Esophagus (tissue), 2 donors: ENCODE measurements around the gene FAM111A. TPM values are rescaled to one million over a fixed set of nuclear protein-coding genes. Genes with fewer than 3 reads are reported as not detected.
A peak's percentile ranks its signal among the peaks of the same experiment; 100 is the strongest.
"Not testable (repeated sequence)": the region's sequence is repeated elsewhere in the genome, so short reads cannot be mapped to it uniquely, and the experiment has no call there.

Experiments used
- H3K27ac ChIP-seq, 2 donors: one replicate each; pipeline ENCODE4 v1.5.1; 2013; ENCODE audit warnings: low read depth in 2 of 2, mild to moderate bottlenecking in 2 of 2, inconsistent platforms in 1 of 2, low read length in 1 of 2, moderate library complexity in 1 of 2
- H3K27me3 ChIP-seq, 2 donors: one replicate each; pipeline ENCODE4 v1.6.1; 2013; ENCODE audit warnings: low read length in 2 of 2, control low read depth in 1 of 2, mild to moderate bottlenecking in 1 of 2; ENCODE audit not compliant: insufficient read depth in 2 of 2, control insufficient read depth in 1 of 2
- H3K36me3 ChIP-seq, 2 donors: one replicate each; pipeline ENCODE4 v1.6.1; 2013; ENCODE audit warnings: low read length in 1 of 2; ENCODE audit not compliant: control insufficient read depth in 2 of 2, insufficient read depth in 2 of 2
- H3K4me1 ChIP-seq, 2 donors: one replicate each; pipeline ENCODE4 v1.6.1; 2013; ENCODE audit warnings: low read length in 1 of 2; ENCODE audit not compliant: control insufficient read depth in 2 of 2, insufficient read depth in 2 of 2
- H3K4me3 ChIP-seq, 2 donors: one replicate each; pipeline ENCODE4 v1.5.1; 2013; ENCODE audit warnings: low read length in 2 of 2, mild to moderate bottlenecking in 2 of 2, low read depth in 1 of 2, moderate library complexity in 1 of 2
- H3K9me3 ChIP-seq, 2 donors: one replicate each; pipeline ENCODE4 v1.6.1; 2013; ENCODE audit warnings: mild to moderate bottlenecking in 2 of 2, low read depth in 1 of 2, low read length in 1 of 2, moderate library complexity in 1 of 2; ENCODE audit not compliant: control insufficient read depth in 2 of 2, insufficient read depth in 1 of 2
- WGBS, 2 donors: extraction: QIAGEN DNeasy Blood & Tissue Kit; methylation state at CpG; one replicate each; pipeline ENCODE4 v1.1.7; 2013; 5-methylcytosine and 5-hydroxymethylcytosine counted together
- polyA plus RNA-seq, 2 donors: library from polyadenylated mRNA; stranded (reverse); fragments of 200-250 nt; gene quantifications; one replicate each; pipeline ENCODE4 v1.2.3, GENCODE V29; 2013
- donor health status: healthy with polysubstance abuse.
- donor health status: Bipolar disorder and iron deficiency.

The FAM111A gene, protein sequence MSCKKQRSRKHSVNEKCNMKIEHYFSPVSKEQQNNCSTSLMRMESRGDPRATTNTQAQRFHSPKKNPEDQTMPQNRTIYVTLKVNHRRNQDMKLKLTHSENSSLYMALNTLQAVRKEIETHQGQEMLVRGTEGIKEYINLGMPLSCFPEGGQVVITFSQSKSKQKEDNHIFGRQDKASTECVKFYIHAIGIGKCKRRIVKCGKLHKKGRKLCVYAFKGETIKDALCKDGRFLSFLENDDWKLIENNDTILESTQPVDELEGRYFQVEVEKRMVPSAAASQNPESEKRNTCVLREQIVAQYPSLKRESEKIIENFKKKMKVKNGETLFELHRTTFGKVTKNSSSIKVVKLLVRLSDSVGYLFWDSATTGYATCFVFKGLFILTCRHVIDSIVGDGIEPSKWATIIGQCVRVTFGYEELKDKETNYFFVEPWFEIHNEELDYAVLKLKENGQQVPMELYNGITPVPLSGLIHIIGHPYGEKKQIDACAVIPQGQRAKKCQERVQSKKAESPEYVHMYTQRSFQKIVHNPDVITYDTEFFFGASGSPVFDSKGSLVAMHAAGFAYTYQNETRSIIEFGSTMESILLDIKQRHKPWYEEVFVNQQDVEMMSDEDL
- polyA plus RNA-seq, result 10 to 100 TPM in 1 of 2 donors, 1 to 10 TPM in 1; 6.6 to 21.7 TPM

DNA sequence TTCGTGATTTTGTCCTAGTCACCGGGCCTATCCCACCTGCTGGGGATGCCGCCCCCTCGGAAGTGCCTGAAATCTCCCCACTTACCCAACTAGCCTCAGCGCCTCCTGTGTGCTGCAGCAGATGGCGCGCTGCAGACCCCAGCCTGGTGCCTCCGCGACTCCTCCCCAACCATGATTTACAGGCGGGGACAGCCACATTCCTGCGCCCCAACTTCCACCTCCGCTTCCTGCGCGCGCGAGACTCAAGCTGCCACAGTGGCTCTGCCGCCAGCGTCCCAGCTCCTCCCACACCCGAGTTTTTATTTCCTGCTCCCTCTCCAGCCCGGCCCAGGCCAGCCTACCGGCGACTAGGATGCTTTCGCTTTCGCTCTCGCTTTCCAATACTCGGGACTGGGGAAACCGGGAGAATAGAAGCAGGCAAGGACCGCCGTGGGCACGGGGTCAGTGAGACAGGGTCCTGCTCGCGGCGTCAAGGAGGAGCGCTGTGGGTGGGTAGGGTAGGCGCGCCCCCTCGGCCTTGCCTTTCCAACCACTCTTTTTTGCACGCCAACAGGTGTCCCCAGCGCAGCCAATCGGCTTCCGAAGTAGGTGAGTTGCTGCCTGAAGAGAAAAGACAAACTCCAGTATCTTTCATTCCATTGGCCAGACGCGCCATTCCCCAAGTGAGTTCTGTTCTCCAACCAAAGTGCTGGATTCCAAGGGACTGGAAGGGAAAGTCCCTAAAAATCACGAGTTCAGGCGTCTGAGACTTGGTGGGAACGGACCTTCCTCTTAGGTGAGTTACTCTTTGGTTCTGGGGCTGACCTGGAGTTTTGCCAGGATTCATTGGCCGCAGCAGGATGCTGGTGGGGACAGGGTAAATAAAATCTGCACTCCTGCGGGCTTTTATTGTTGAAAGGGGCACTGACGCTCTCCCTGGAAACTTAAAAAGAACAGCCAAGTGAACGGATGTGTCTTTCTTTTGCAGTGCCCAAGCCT, at the start of gene FAM111A:
Gene FAM111A (plus strand): TSS at position 327 of the 978 bp plus-strand sequence. CDS start 6,017 bp downstream, outside the sequence.
- no peaks in the 10 kb centered on the region for H3K27me3 ChIP-seq
- 0% methylated on average over 50 of the region's 50 CpGs for WGBS, 2 donors

DNA sequence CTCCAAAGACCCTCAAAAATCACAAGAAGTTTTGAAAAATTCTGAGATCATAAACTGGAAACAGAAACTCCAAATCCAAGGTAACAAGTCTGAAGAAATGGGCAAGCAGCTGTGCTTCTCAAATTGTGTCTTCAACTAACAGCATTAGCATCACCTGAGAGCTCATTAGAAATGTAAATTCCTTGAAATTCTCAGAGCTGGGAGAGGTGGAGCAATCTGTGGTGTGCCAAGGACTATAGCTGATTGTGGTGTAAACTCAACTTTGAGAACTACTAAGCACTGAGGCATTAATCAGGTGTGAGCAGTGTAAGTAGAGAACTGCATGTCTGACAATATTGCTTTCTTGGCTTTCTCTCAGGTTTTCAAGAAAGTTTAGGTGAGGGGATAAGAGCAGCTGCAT, 49.1 kb upstream of the FAM111A start:
- not testable (repeated sequence) for H3K9me3 ChIP-seq, H3K36me3 ChIP-seq, H3K27me3 ChIP-seq, H3K4me3 ChIP-seq, H3K4me1 ChIP-seq, H3K27ac ChIP-seq

More for the DNA sequence above, at the start of gene FAM111A:
- Histone ChIP-seq H3K9me3 (no peaks in the 10 kb centered on the region), H3K36me3 (no peaks in the 10 kb centered on the region), H3K4me1 (peaks cover 0 to 2% of the 10 kb centered on the region in 2 donors), H3K27ac (peak within 1 kb of the TSS; percentile 95 to 97), H3K4me3 (peak within 1 kb of the TSS; percentile 63 to 87)

DNA sequence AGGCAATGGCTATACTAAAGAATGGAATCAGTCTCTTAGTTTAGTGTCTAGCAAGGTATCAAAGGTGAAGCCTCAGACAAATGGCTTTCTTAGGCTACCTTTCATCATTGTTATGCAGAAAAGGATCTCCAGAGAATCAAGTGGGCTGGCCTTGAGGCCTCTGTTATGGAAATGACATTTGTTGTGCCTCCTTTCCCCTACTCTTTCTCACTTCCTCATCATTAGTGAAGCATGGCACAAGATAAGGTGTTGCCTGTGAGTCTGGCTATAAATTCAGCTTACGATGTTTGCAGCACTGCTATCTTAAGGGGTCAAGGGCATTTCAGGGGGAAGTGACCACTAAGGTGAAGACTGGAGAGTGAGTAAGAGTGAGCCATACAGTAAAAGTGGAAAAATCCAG, 47.4 kb upstream of the FAM111A start:
- not testable (repeated sequence) for H3K9me3 ChIP-seq, H3K27me3 ChIP-seq, H3K4me1 ChIP-seq, H3K36me3 ChIP-seq, H3K4me3 ChIP-seq, H3K27ac ChIP-seq
- 58 to 83% methylated on average over 1 of the region's 1 CpG for WGBS, 2 donors

DNA sequence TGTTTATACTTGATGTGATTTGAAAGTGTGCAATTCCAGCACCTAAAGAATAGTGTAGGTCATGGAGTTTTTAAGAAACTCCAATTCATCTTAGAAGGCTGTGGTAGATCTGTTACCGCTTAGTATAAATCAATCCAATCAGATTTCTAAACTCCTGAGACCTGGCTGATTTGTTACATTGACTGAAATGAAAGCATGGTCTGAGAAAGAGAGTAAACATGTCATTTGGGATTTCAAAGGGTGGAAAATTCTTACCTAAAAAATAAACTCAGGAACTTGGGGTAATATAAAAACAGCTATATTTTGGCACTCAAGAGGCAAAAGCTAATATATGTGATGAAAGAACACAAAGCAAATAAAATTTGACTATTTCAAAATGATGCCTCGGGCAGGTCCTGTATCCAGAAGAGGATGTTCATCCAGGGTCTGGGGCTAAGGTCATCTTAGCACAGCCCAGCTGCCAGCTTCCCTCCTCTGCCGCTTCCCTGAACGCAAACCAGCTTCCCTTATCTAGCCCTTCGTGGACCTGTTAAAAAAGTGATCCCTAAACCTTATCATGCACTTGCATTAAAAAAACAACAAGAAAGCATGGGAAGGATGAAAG, 46.6 kb upstream of the FAM111A start:
- not testable (repeated sequence) for H3K9me3 ChIP-seq, H3K27me3 ChIP-seq, H3K4me1 ChIP-seq, H3K27ac ChIP-seq, H3K4me3 ChIP-seq, H3K36me3 ChIP-seq
- 66 to 76% methylated on average over 5 of the region's 5 CpGs for WGBS, 2 donors

DNA sequence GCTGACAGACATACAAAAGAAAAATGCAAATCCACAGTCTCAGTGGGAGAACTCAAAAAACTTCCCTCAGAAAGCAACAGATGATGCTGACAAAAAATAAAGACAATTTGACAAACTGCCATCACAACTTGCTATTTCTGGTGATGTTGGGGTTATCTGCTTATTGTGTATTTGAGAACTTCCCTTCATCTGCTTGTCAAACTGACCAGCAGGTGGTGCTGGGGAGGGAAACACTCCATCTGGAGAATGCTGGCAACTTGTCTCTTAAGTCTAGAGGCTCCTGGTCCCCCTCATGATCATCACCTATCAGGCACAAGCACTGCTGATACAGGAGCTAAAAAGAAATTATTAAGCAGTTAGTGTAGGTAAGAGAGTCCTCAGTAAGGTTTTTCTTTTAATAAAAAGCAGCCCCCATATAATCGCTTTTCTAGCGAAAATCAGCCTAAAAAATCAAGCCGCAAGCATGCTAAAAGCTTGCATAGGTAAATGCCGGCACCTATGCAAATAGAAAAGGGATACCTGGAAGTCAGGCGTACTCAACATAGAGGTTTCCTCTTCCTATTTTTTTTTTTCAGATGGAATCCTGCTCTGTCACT, 45.4 kb upstream of the FAM111A start:
- Histone ChIP-seq H3K4me1 (peaks cover 0 to 1% of the 10 kb centered on the region in 2 donors), H3K36me3 (no peaks in the 10 kb centered on the region), H3K27me3 (no peaks in the 10 kb centered on the region), H3K27ac (no peak overlapping the region), H3K4me3 (no peak overlapping the region), H3K9me3 (no peaks in the 10 kb centered on the region)
- 89 to 93% methylated on average over 5 of the region's 5 CpGs for WGBS, 2 donors

DNA sequence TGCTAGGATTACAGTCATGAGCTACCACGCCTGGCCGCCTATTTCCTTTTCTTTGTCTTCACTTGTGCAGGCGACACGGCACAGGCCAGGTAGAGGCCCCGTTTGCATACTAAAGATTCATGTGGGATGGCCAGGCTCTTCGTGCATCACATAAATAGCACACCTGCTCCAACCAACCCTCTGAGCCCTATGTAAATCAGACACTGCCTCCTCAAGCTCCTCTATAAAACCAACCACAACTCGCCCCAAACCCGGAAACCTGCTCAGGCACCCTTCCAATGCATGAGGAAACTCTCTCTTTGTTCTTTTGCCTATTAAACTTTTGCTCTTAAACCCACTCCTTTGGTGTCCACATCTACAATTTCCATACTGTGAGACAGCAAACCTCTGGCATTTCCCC, 44.7 kb upstream of the FAM111A start:
- H3K9me3 ChIP-seq, H3K4me1 ChIP-seq, H3K4me3 ChIP-seq, H3K36me3 ChIP-seq, H3K27ac ChIP-seq, H3K27me3 ChIP-seq: not testable (repeated sequence)
- WGBS, 2 donors, result 74 to 76% methylated on average over 8 of the region's 8 CpGs

DNA sequence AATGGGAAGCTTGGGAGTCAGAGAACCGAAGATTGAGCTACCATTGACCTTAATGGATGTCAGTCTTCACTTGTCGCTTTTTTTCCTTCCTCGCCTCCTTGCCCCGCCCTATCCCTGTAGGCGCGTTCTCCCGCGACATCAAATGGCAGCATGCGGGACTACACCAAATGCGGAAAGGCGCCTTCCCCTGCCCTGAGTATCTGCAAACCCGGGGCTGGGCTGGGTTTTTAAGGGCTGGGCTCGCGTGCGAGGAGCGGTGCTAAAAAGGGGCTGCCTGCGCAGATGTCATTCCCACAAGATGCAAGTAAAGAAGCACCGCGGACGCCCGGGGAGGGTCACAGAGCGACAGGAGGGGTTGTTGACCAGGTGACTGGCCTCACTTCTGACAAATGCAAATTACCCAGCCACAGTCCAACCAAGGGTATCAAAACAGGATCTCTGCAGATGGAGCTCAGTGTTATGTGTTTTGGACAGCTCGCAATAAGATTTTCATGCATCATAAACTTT, 40.3 kb upstream of the FAM111A start:
- H3K27ac ChIP-seq, result no peak overlapping the region
- H3K27me3 ChIP-seq, result no peaks in the 10 kb centered on the region
- H3K4me3 ChIP-seq, result peak overlapping the region; percentile 25 to 38
- peaks cover 0 to 4% of the 10 kb centered on the region in 2 donors for H3K4me1 ChIP-seq
- H3K36me3 ChIP-seq, result no peaks in the 10 kb centered on the region
- WGBS, 2 donors, result 10% methylated on average over 23 of the region's 23 CpGs
- H3K9me3 ChIP-seq, result no peaks in the 10 kb centered on the region

DNA sequence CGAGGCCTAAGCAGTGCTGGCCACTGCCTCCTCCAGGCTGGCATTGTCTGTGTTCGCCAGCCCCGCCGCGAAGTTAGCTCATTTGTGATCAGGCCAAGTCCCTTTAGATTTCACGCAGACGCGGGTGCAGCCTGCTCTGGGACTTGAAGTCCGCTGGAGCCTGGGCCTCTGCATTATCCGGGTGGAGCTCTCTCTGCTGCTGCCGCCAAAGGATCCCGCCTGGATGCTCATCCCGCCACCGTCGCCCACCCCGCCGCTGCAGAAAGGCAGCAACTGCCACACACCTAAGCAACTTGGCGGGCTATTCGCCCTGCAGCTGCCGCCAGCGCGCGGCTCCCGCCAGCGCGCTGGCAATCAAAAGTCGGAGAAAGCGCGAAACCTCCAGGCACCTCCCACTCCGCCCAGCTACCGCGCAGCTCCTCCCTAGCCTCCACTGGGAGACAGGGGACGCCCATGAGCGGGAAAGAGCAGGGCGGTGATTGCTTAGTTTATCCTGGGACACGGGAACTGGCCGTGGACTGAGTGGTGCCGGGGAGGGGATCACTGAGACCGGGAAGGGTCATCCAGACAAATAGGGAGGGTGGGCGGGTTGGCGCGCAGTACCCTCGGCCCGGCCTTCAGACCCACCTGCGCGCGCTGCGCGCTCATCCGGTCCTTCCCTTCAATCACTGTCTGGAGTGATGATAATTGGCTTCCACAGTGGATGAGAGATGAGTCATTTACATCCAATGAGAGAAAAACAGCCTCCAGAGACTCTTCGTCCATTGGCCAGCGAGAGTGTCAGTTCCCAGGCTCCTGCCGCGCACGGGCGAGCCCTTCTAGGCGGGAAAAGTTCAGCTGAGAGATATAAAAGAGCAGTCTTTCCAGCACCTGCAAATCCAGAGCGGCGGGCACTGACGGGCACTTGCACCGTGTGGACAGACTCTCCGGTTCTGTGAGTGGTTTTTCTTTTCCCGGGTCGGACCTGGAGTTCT, 36.0 kb upstream of the FAM111A start, which contains the start of gene FAM111B:
Gene FAM111B (plus strand): TSS at position 875 of the 974 bp plus-strand sequence. CDS start 2,389 bp downstream, outside the sequence.
- Histone ChIP-seq H3K27ac (peak within 1 kb of the TSS; percentile 11 to 41), H3K36me3 (no peaks in the 10 kb centered on the region), H3K27me3 (no peaks in the 10 kb centered on the region), H3K4me1 (peaks cover 0 to 4% of the 10 kb centered on the region in 2 donors), H3K4me3 (peak within 1 kb of the TSS; percentile 43 to 77), H3K9me3 (no peaks in the 10 kb centered on the region)
- 1% methylated on average over 63 to 64 of the region's 64 CpGs for WGBS, 2 donors
